ENCODE results near the gene SSUH2. TPM values are rescaled to one million over a fixed set of nuclear protein-coding genes. Genes with fewer than 3 reads are reported as not detected.

Gene SSUH2
- total RNA-seq, 1 experiment from 2014 or later = 0.51 TPM

DNA sequence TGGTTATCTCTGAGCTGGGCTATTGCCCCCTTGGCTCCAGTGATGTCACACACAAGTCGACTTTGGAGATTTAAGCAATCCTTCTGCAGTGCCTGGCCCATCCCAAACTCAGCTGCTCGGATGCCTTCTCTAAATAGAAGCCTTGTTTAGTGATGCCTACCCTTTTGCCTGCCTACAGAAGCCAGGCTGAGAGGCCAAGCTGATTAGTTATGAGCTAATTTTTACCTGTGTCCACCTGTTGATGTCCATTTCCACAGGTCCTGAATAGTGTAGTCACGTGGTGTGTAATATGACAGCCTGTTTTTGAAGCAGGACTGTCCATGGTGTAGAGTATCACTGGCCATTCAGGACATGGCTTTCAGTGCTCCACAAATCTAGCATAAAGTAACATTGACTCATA lies 45.5 kb downstream of the SSUH2 start:
- Mint-ChIP-seq H3K4me1 (ENCODE audit: insufficient read depth, unreplicated experiment) (peaks cover 10% of the 10 kb centered on the region), H3K27ac (ENCODE audit: low read depth, unreplicated experiment) (no peak overlapping the region), H3K4me3 (ENCODE audit: unreplicated experiment) (no peak overlapping the region), H3K27me3 (ENCODE audit: insufficient read depth, unreplicated experiment) (no peaks in the 10 kb centered on the region), H3K36me3 (ENCODE audit: insufficient read depth, unreplicated experiment) (no peaks in the 10 kb centered on the region), H3K9me3 (ENCODE audit: unreplicated experiment) (no peaks in the 10 kb centered on the region)
- no peak for DNase-seq (ENCODE audit: unreplicated experiment)
- intact Hi-C loops (cut with micrococcal nuclease) = no loop called here
- TF ChIP-seq, protein P1, sequence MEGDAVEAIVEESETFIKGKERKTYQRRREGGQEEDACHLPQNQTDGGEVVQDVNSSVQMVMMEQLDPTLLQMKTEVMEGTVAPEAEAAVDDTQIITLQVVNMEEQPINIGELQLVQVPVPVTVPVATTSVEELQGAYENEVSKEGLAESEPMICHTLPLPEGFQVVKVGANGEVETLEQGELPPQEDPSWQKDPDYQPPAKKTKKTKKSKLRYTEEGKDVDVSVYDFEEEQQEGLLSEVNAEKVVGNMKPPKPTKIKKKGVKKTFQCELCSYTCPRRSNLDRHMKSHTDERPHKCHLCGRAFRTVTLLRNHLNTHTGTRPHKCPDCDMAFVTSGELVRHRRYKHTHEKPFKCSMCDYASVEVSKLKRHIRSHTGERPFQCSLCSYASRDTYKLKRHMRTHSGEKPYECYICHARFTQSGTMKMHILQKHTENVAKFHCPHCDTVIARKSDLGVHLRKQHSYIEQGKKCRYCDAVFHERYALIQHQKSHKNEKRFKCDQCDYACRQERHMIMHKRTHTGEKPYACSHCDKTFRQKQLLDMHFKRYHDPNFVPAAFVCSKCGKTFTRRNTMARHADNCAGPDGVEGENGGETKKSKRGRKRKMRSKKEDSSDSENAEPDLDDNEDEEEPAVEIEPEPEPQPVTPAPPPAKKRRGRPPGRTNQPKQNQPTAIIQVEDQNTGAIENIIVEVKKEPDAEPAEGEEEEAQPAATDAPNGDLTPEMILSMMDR (IDR thresholded peaks at IDR 0.05; ENCODE audit: unreplicated experiment) = no peak
- no TSS peak for BruUV-seq (replicated peaks)
- POLR2A ChIA-PET = interaction anchor here (0.6 to 1.5 kb wide), 2 partner anchors 26 to 34 kb away, joined by 4 read pairs; no protein-coding TSS in a partner anchor
- CTCF ChIA-PET = interaction anchor here (1.0 kb wide), 2 partner anchors 157 to 175 kb away, joined by 4 read pairs; no protein-coding TSS in a partner anchor

DNA sequence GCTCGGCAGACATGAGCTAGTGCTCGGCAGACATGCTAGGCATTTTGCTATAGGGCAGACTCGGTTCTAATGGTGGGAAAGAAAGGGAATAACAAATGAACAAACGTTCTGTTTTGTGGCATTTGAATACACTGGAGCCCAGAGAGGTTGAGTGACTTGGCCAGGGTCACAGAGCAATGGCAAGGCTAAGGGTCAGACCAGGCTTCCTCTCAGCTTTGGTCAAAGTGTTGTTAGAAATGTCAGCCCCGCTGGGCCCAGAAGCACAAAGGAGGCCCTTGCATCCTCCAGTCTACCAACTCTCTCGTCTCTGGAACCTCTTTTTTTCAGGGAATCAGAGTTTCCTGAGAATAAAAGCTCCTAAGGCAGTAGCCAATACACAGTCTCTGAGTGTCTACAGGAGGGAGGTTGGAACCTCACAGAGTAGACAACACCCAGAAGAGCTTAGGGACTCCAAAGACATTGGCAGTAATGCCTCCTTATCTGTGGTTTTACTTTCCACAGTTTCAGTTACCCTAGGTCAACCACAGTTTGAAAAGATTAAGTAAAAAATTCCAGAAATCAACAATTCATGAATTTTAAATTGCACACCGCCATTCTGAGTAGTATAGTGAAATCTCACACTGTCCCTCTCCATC lies 47.3 kb downstream of the SSUH2 start:
- DNase-seq (ENCODE audit: unreplicated experiment) = no peak
- no TSS peak for BruUV-seq (replicated peaks)
- Mint-ChIP-seq H3K4me1 (ENCODE audit: insufficient read depth, unreplicated experiment) (peaks cover 9% of the 10 kb centered on the region), H3K27ac (ENCODE audit: low read depth, unreplicated experiment) (no peak overlapping the region), H3K4me3 (ENCODE audit: unreplicated experiment) (no peak overlapping the region), H3K9me3 (ENCODE audit: unreplicated experiment) (no peaks in the 10 kb centered on the region), H3K36me3 (ENCODE audit: insufficient read depth, unreplicated experiment) (no peaks in the 10 kb centered on the region), H3K27me3 (ENCODE audit: insufficient read depth, unreplicated experiment) (no peaks in the 10 kb centered on the region)
- ChIA-PET CTCF (interaction anchor here (0.5 to 3.0 kb wide), 4 partner anchors 25 to 180 kb away, joined by 3 to 13 read pairs (median 3); no protein-coding TSS in a partner anchor), POLR2A (no interaction called here)
- intact Hi-C loops (cut with micrococcal nuclease) = no loop called here
- TF ChIP-seq, protein P1 (IDR thresholded peaks at IDR 0.05; ENCODE audit: unreplicated experiment) = no peak

DNA sequence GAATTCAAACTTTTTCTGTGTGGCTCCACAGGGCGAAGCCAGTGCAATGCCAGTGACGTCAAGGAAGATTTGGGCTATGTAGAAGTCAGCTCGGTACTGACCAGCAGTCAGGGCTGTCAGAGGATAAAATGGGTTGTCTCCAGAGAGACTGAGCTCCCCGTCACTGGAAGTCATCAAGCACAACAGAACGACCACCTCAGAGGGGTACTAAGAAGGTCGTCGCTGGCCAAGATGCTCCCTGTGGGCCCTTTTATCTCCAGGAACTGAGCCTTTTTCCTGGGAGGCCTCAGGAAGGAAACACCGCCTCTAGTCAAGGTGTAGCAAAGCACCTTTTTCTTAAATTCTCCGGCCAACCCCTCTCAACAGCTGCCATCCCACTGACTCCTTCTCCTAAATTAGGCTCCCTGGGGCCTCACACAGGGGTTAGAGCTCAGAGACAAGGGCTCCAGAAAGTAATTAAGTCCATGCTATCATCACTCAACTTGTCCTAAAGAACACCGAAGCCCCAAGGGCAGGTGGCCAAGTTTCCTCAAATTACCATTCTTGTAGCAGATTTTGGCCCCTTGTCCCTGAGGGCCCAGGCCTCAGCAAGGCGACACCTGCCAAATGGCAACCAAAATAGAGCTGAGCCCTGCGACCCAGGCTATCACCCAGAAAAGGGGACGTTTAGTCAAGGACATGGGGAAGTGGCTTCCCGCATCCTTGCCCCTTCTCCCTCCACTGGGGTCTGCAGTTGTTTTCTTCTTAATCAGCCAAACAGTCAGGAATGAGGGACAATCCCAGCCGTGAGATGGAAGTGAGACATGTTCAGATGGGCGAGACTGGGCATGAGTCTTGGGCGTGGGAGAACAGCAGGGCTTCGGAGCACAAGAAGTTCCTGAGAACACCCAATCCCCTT lies 48.0 kb downstream of the SSUH2 start:
- Mint-ChIP-seq H3K9me3 (ENCODE audit: unreplicated experiment) (no peaks in the 10 kb centered on the region), H3K4me1 (ENCODE audit: insufficient read depth, unreplicated experiment) (peaks cover 9% of the 10 kb centered on the region), H3K4me3 (ENCODE audit: unreplicated experiment) (no peak overlapping the region), H3K27me3 (ENCODE audit: insufficient read depth, unreplicated experiment) (no peaks in the 10 kb centered on the region), H3K36me3 (ENCODE audit: insufficient read depth, unreplicated experiment) (no peaks in the 10 kb centered on the region), H3K27ac (ENCODE audit: low read depth, unreplicated experiment) (no peak overlapping the region)
- TF ChIP-seq, protein P1 (IDR thresholded peaks at IDR 0.05; ENCODE audit: unreplicated experiment) = no peak
- intact Hi-C loops (cut with micrococcal nuclease) = no loop called here
- no TSS peak for BruUV-seq (replicated peaks)
- CTCF ChIA-PET = interaction anchor here (0.5 to 3.0 kb wide), 3 partner anchors 147 to 179 kb away, joined by 3 to 13 read pairs (median 3); no protein-coding TSS in a partner anchor
- POLR2A ChIA-PET = interaction anchor here (0.7 kb wide), 1 partner anchor 271 kb away, joined by 3 read pairs; no protein-coding TSS in a partner anchor
- peak; percentile 39 for DNase-seq (ENCODE audit: unreplicated experiment)

DNA sequence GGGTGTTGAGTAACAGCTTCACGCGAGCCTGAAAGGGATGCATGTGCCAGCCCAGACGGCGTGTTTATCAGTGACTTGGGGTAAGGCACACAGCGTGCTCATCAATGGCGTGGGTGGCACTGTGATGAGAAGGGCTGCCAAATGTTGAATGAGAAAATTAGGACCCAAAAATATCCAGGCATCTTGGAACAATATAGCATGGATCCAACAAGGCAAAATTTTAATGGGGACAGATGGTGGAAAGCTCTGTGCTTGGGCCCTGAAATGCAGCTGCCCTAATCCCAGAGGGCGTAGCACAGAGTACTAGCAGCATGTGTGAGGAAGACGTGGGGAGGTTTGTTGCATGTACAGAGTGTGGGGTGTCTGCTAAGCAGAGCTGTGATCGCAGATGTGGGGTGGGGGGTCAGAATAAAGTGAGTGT lies 48.9 kb downstream of the SSUH2 start:
- intact Hi-C loops (cut with micrococcal nuclease) = no loop called here
- H3K9me3 Mint-ChIP-seq (ENCODE audit: unreplicated experiment) = no peaks in the 10 kb centered on the region
- TF ChIP-seq, protein P1 (IDR thresholded peaks at IDR 0.05; ENCODE audit: unreplicated experiment) = no peak
- H3K36me3 Mint-ChIP-seq (ENCODE audit: insufficient read depth, unreplicated experiment) = no peaks in the 10 kb centered on the region
- H3K27me3 Mint-ChIP-seq (ENCODE audit: insufficient read depth, unreplicated experiment) = no peaks in the 10 kb centered on the region
- no peak for DNase-seq (ENCODE audit: unreplicated experiment)
- ChIA-PET POLR2A (no interaction called here), CTCF (interaction anchor here (0.7 to 3.0 kb wide), 3 partner anchors 146 to 170 kb away, joined by 3 to 13 read pairs (median 3); no protein-coding TSS in a partner anchor)
- no peak overlapping the region for H3K4me3 Mint-ChIP-seq (ENCODE audit: unreplicated experiment)
- BruUV-seq (replicated peaks) = no TSS peak
- peaks cover 9% of the 10 kb centered on the region for H3K4me1 Mint-ChIP-seq (ENCODE audit: insufficient read depth, unreplicated experiment)
- no peak overlapping the region for H3K27ac Mint-ChIP-seq (ENCODE audit: low read depth, unreplicated experiment)

All from MCF 10A (cell line).